H9 (cell line): ENCODE results near the gene CLPTM1L. TPM values are rescaled to one million over a fixed set of nuclear protein-coding genes. Genes with fewer than 3 reads are reported as not detected.

Experiments used
- DNase-seq: peaks from one replicate; pipeline ENCODE4 v3.0.0-alpha.2; 2017
- H2AFZ ChIP-seq: one replicate; pipeline ENCODE4 v1.6.1; 2013; ENCODE audit warnings: mild to moderate bottlenecking, low read length, control low read depth, moderate library complexity
- H2AK5ac ChIP-seq: 2 replicates; pipeline ENCODE4 v1.6.1; 2013; ENCODE audit warnings: low read length, control low read depth, mixed read lengths; ENCODE audit not compliant: insufficient read length
- H2BK120ac ChIP-seq: one replicate; pipeline ENCODE4 v1.6.1; 2013; ENCODE audit warnings: low read depth, mild to moderate bottlenecking, low read length, control low read depth, inconsistent platforms; ENCODE audit not compliant: poor library complexity, severe bottlenecking
- H2BK12ac ChIP-seq: 2 replicates; pipeline ENCODE4 v1.6.1; 2013; ENCODE audit warnings: low read length, control low read depth, mixed read lengths, low read depth; ENCODE audit not compliant: insufficient read length
- H2BK15ac ChIP-seq: 2 replicates; pipeline ENCODE4 v1.6.1; 2013; ENCODE audit warnings: low read depth, low read length, control low read depth
- H2BK20ac ChIP-seq: one replicate; pipeline ENCODE4 v1.6.1; 2013; ENCODE audit warnings: low read depth, mild to moderate bottlenecking, low read length, control low read depth, inconsistent platforms; ENCODE audit not compliant: poor library complexity, severe bottlenecking
- H2BK5ac ChIP-seq: 2 replicates; pipeline ENCODE4 v1.6.1; 2013; ENCODE audit warnings: low read length, control low read depth, mixed read lengths; ENCODE audit not compliant: insufficient read length
- H3K14ac ChIP-seq: 2 replicates; pipeline ENCODE4 v1.6.1; 2013; ENCODE audit warnings: low read length, control low read depth; ENCODE audit not compliant: insufficient read depth
- H3K18ac ChIP-seq: 2 replicates; pipeline ENCODE4 v1.6.1; 2013; ENCODE audit warnings: low read depth, mild to moderate bottlenecking, mixed read lengths, low read length, control low read depth; ENCODE audit not compliant: insufficient read length
- H3K23ac ChIP-seq: 2 replicates; pipeline ENCODE4 v1.6.1; 2013; ENCODE audit warnings: low read length, control low read depth, mixed read lengths, low read depth; ENCODE audit not compliant: insufficient read length
- H3K23me2 ChIP-seq: 2 replicates; pipeline ENCODE4 v1.6.1; 2013; ENCODE audit warnings: low read depth, mild to moderate bottlenecking, mixed read lengths, low read length, control low read depth; ENCODE audit not compliant: insufficient read length, poor library complexity, severe bottlenecking
- H3K27ac ChIP-seq: 2 replicates; pipeline ENCODE4 v1.5.1; 2013; ENCODE audit warnings: low read length, control low read depth, mixed read lengths, low read depth; ENCODE audit not compliant: insufficient read length
- H3K27me3 ChIP-seq: 2 replicates; pipeline ENCODE4 v1.6.1; 2013; ENCODE audit warnings: low read length, control low read depth, inconsistent platforms; ENCODE audit not compliant: insufficient read depth
- H3K4ac ChIP-seq: 2 replicates; pipeline ENCODE4 v1.6.1; 2013; ENCODE audit warnings: low read depth, mild to moderate bottlenecking, control low read depth, inconsistent platforms, low read length, moderate library complexity
- H3K4me1 ChIP-seq: 2 replicates; pipeline ENCODE4 v1.6.1; 2013; ENCODE audit warnings: low read length, control low read depth, inconsistent platforms; ENCODE audit not compliant: insufficient read depth
- H3K4me2 ChIP-seq: 2 replicates; pipeline ENCODE4 v1.6.1; 2013; ENCODE audit warnings: low read length, control low read depth, mixed read lengths; ENCODE audit not compliant: insufficient read length, insufficient read depth
- H3K56ac ChIP-seq: 2 replicates; pipeline ENCODE4 v1.6.1; 2013; ENCODE audit warnings: low read depth, mild to moderate bottlenecking, mixed read lengths, low read length, control low read depth; ENCODE audit not compliant: insufficient read length
- H3K79me1 ChIP-seq: 2 replicates; pipeline ENCODE4 v1.6.1; 2013; ENCODE audit warnings: low read depth, mild to moderate bottlenecking, moderate library complexity, low read length, control low read depth, inconsistent platforms; ENCODE audit not compliant: insufficient read depth, poor library complexity, severe bottlenecking
- H3K79me2 ChIP-seq: 2 replicates; pipeline ENCODE4 v1.6.1; 2013; ENCODE audit warnings: low read length, control low read depth, inconsistent platforms; ENCODE audit not compliant: insufficient read depth
- H3K9ac ChIP-seq: 2 replicates; pipeline ENCODE4 v1.6.1; 2013; ENCODE audit warnings: low read length, control low read depth, mixed read lengths; ENCODE audit not compliant: insufficient read length; ENCODE audit errors: extremely low read depth
- H3K9me3 ChIP-seq: one replicate; pipeline ENCODE4 v1.6.1; 2013; ENCODE audit warnings: low read depth, low read length, inconsistent platforms; ENCODE audit not compliant: control insufficient read depth
- H3T11ph ChIP-seq: one replicate; pipeline ENCODE4 v1.6.1; 2013; ENCODE audit warnings: mild to moderate bottlenecking, low read length, control low read depth, inconsistent platforms
- H4K20me1 ChIP-seq: one replicate; pipeline ENCODE4 v1.6.1; 2013; ENCODE audit not compliant: control insufficient read depth, insufficient read length, insufficient read depth
- H4K5ac ChIP-seq: 2 replicates; pipeline ENCODE4 v1.6.1; 2013; ENCODE audit warnings: low read depth, mild to moderate bottlenecking, mixed read lengths, low read length, control low read depth; ENCODE audit not compliant: insufficient read length
- H4K8ac ChIP-seq: replicated peaks from 2 replicates; pipeline ENCODE4 v1.6.1; 2013; ENCODE audit warnings: low read length, control low read depth, mixed read lengths, low read depth; ENCODE audit not compliant: insufficient read length
- H4K91ac ChIP-seq: 2 replicates; pipeline ENCODE4 v1.6.1; 2013; ENCODE audit warnings: low read depth, mild to moderate bottlenecking, moderate library complexity, mixed read lengths, low read length, control low read depth; ENCODE audit not compliant: insufficient read length
- H3K27ac Mint-ChIP-seq, 3 experiments: 2 replicates in 2 of 3; 3 replicates in 1 of 3; pipeline ENCODE4 v1.8.0; 2020 to 2021; ENCODE audit warnings: mixed read lengths in 3 of 3, mild to moderate bottlenecking in 1 of 3, moderate library complexity in 1 of 3
- H3K27me3 Mint-ChIP-seq: 2 replicates; pipeline ENCODE4 v1.8.0; 2021; ENCODE audit warnings: low read depth, mild to moderate bottlenecking, moderate library complexity, mixed read lengths
- H3K36me3 Mint-ChIP-seq, 3 experiments: 2 replicates in 2 of 3; 3 replicates in 1 of 3; pipeline ENCODE4 v1.8.0; 2020 to 2021; ENCODE audit warnings: low read depth in 3 of 3, mixed read lengths in 3 of 3; ENCODE audit not compliant: insufficient read depth in 1 of 3
- H3K4me1 Mint-ChIP-seq, 2 experiments: 2 replicates each; pipeline ENCODE4 v1.8.0; 2020; ENCODE audit warnings: mixed read lengths in 2 of 2
- H3K4me3 Mint-ChIP-seq, 2 experiments: 2 replicates in 1 of 2; 3 replicates in 1 of 2; pipeline ENCODE4 v1.8.0; 2020 to 2021; ENCODE audit warnings: mild to moderate bottlenecking in 2 of 2, mixed read lengths in 2 of 2, moderate library complexity in 1 of 2
- H3K9me3 Mint-ChIP-seq, 2 experiments: 2 replicates in 1 of 2; 3 replicates in 1 of 2; pipeline ENCODE4 v1.8.0; 2020; ENCODE audit warnings: mild to moderate bottlenecking in 2 of 2, mixed read lengths in 2 of 2, moderate library complexity in 1 of 2
- CTCF ChIP-seq: fragments of 200-600 bp; sonication (generic); conservative IDR thresholded peaks from 3 replicates; pipeline ENCODE4 v1.8.0; 2021; ENCODE audit warnings: antibody characterized with exemption, mild to moderate bottlenecking
- WGBS: extraction: QIAGEN DNeasy Blood & Tissue Kit; methylation state at CpG from one replicate; pipeline ENCODE4 v1.1.7; 2013; ENCODE audit warnings: missing lambda C conversion rate, low lambda C conversion rate, mixed read lengths; ENCODE audit not compliant: insufficient read length; ENCODE audit errors: extremely low coverage; 5-methylcytosine and 5-hydroxymethylcytosine counted together
- total RNA-seq: library from RNA; stranded (reverse); gene quantifications from 2 replicates; pipeline ENCODE4 v1.2.1, GENCODE V29; 2021

The CLPTM1L gene
- total RNA-seq, 1 experiment from 2014 or later = 108 TPM

- no peak overlapping the region for H2BK12ac ChIP-seq
- WGBS = no CpG with 5 or more reads among the region's 13 CpGs
Observed at GRCh38 chr5:1371218-1371971, 26.5 kb upstream of the CLPTM1L start.

More at GRCh38 chr5:1371218-1371971, 26.5 kb upstream of the CLPTM1L start:
- Histone ChIP-seq H2BK15ac (no peak overlapping the region), H3T11ph (no peak overlapping the region), H3K27ac (no peak overlapping the region), H3K79me2 (no peaks in the 10 kb centered on the region), H3K23me2 (no peaks in the 10 kb centered on the region), H3K18ac (no peak overlapping the region), H4K8ac (no peak overlapping the region), H3K9me3 (no peaks in the 10 kb centered on the region), H2BK5ac (no peak overlapping the region), H3K4ac (no peak overlapping the region), H2AK5ac (no peak overlapping the region), H3K56ac (no peak overlapping the region), H2AFZ (no peak overlapping the region), H3K14ac (no peak overlapping the region), H3K79me1 (no peaks in the 10 kb centered on the region), H4K20me1 (no peaks in the 10 kb centered on the region), H4K91ac (no peak overlapping the region), H3K9ac (no peak overlapping the region), H2BK120ac (no peak overlapping the region), H4K5ac (no peak overlapping the region), H3K4me1 (no peaks in the 10 kb centered on the region; the same call in none of the 2 replicates), H2BK20ac (no peak overlapping the region), H3K23ac (no peak overlapping the region), H3K27me3 (no peaks in the 10 kb centered on the region), H3K4me2 (no peak overlapping the region)
- Mint-ChIP-seq H3K4me1 (peaks cover 9 to 14% of the 10 kb centered on the region in 2 experiments), H3K9me3 (no peaks in the 10 kb centered on the region; a peak in 1 of 5 replicates), H3K36me3 (no peaks in the 10 kb centered on the region; a peak in 1 of 7 replicates), H3K27ac (no peak overlapping the region), H3K27me3 (peaks cover 39% of the 10 kb centered on the region), H3K4me3 (no peak overlapping the region)
- no peak for TF ChIP-seq CTCF
- DNase-seq = no peak
